Epithelial cell of prostate (primary cell): Measurements from ENCODE around the gene TGIF1.
"Not testable (repeated sequence)": the region's sequence is repeated elsewhere in the genome, so short reads cannot be mapped to it uniquely, and the experiment has no call there.

Experiments
- DNase-seq: peaks from one replicate; pipeline ENCODE4 v3.0.0-alpha.2; 2011; ENCODE audit warnings: low read depth, low spot score
- H3K27ac ChIP-seq: fragments of 450-650 bp; 2 replicates; pipeline ENCODE4 v1.5.1; 2017; ENCODE audit warnings: mild to moderate bottlenecking

TGIF1 gene

GRCh38 chr18:3454365-3455089, 4.6 kb downstream of the TGIF1 start:
- no peak for DNase-seq
- H3K27ac ChIP-seq = peak overlapping the region; percentile 99

GRCh38 chr18:3455090-3455635, 5.2 kb downstream of the TGIF1 start:
- peak overlapping the region; percentile 99 for H3K27ac ChIP-seq
- DNase-seq = no peak

GRCh38 chr18:3455907-3456685, 6.1 kb downstream of the TGIF1 start:
- DNase-seq = no peak

GRCh38 chr18:3456686-3457069, 6.7 kb downstream of the TGIF1 start:
- no peak for DNase-seq
- peak overlapping the region; percentile 99 for H3K27ac ChIP-seq

More at GRCh38 chr18:3455907-3456685, 6.1 kb downstream of the TGIF1 start:
- H3K27ac ChIP-seq = peak overlapping the region; percentile 99

GRCh38 chr18:3457261-3457724, 7.3 kb downstream of the TGIF1 start:
- peak overlapping the region; percentile 99 for H3K27ac ChIP-seq
- DNase-seq = no peak

GRCh38 chr18:3458378-3458777, 8.4 kb downstream of the TGIF1 start:
- DNase-seq = no peak
- H3K27ac ChIP-seq = peak overlapping the region; percentile 99

- no peak for DNase-seq
- peak overlapping the region; percentile 99 for H3K27ac ChIP-seq
These were observed 9.2 kb downstream of the TGIF1 start for GRCh38 chr18:3458952-3459853.

GRCh38 chr18:3460823-3461398, 10.9 kb downstream of the TGIF1 start:
- no peak for DNase-seq
- peak overlapping the region; percentile 99 for H3K27ac ChIP-seq

- H3K27ac ChIP-seq = peak overlapping the region; percentile 99
- no peak for DNase-seq
These were observed 11.7 kb downstream of the TGIF1 start for GRCh38 chr18:3461704-3462103.

GRCh38 chr18:3463051-3463450, 13.1 kb downstream of the TGIF1 start:
- DNase-seq = no peak

GRCh38 chr18:3466045-3466444, 16.1 kb downstream of the TGIF1 start:
- no peak for DNase-seq
- H3K27ac ChIP-seq = peak overlapping the region; percentile 49

More at GRCh38 chr18:3463051-3463450, 13.1 kb downstream of the TGIF1 start:
- peak overlapping the region; percentile 49 for H3K27ac ChIP-seq

GRCh38 chr18:3466872-3467271, 16.9 kb downstream of the TGIF1 start:
- peak overlapping the region; percentile 49 for H3K27ac ChIP-seq

GRCh38 chr18:3468066-3468705, 18.2 kb downstream of the TGIF1 start:
- DNase-seq = no peak

More at GRCh38 chr18:3466872-3467271, 16.9 kb downstream of the TGIF1 start:
- DNase-seq = no peak

GRCh38 chr18:3468833-3469232, 18.9 kb downstream of the TGIF1 start:
- H3K27ac ChIP-seq = no peak overlapping the region
- DNase-seq = no peak

More at GRCh38 chr18:3468066-3468705, 18.2 kb downstream of the TGIF1 start:
- H3K27ac ChIP-seq = no peak overlapping the region

- no peak for DNase-seq
- H3K27ac ChIP-seq = no peak overlapping the region
These were observed 21.2 kb downstream of the TGIF1 start for GRCh38 chr18:3471141-3471648.

- DNase-seq, H3K27ac ChIP-seq: not testable (repeated sequence)
These were observed 22.1 kb downstream of the TGIF1 start for GRCh38 chr18:3472121-3472520.

- no peak overlapping the region for H3K27ac ChIP-seq
- no peak for DNase-seq
These were observed 22.9 kb downstream of the TGIF1 start for GRCh38 chr18:3472681-3473544.
